ENCODE results near the gene CMAS.
"Not testable (repeated sequence)": the region's sequence is repeated elsewhere in the genome, so short reads cannot be mapped to it uniquely, and the experiment has no call there.

CMAS gene

GRCh38 chr12:22048351-22049041 lies 2.5 kb downstream of the CMAS start:
- DNase-seq, result no peak

- DNase-seq, result no peak
Measured at GRCh38 chr12:22050078-22050477, 4.1 kb downstream of the CMAS start.

GRCh38 chr12:22051114-22051698 lies 5.2 kb downstream of the CMAS start:
- no peak for DNase-seq

- not testable (repeated sequence) for DNase-seq
Measured at GRCh38 chr12:22052994-22053393, 7.0 kb downstream of the CMAS start.

- DNase-seq, result no peak
Measured at GRCh38 chr12:22054155-22054554, 8.1 kb downstream of the CMAS start.

GRCh38 chr12:22056607-22057006 lies 10.6 kb downstream of the CMAS start:
- no peak for DNase-seq

- DNase-seq, result no peak
Measured at GRCh38 chr12:22059976-22060647, 14.1 kb downstream of the CMAS start.

DNA sequence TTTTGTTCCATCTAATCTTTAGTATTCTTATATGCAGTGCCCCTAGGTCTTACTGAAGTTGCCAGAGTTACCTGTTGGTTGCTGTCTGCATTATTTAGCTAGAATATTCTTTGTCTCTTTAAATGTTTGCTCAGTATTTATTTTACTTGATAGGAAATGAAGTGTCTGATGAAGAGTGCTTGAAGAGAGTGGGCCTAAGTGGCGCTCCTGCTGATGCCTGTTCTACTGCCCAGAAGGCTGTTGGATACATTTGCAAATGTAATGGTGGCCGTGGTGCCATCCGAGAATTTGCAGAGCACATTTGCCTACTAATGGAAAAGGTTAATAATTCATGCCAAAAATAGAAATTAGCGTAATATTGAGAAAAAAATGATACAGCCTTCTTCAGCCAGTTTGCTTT lies 18.9 kb downstream of the CMAS start:
- DNase-seq, result no peak

DNA sequence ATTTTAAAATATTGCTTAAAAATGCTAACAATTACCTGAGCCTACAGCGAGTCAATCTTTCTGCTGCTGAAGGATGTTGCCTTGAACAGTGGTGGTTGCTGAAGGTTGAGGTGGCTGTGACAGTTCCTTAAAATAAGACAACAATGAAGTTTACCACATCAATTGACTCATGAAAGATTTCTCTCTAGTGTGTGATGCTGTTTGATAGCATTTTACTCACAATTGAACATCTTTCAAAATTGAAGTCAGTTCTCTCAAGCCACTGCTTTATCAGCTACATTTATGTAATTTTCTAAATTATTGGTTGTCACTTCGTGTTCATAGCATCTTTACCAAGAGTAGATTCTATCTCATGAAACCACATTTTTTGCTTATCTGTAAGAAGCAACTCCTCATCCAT lies 20.3 kb downstream of the CMAS start:
- no peak for DNase-seq

GRCh38 chr12:22069851-22070250 lies 23.8 kb downstream of the CMAS start:
- DNase-seq, result no peak

- no peak for DNase-seq
Measured at GRCh38 chr12:22082190-22082701, 36.2 kb downstream of the CMAS start.

GRCh38 chr12:22083167-22083566 lies 37.1 kb downstream of the CMAS start:
- DNase-seq, result no peak

- DNase-seq, result no peak
Measured at GRCh38 chr12:22084852-22085251, 38.8 kb downstream of the CMAS start.

GRCh38 chr12:22088886-22089285 lies 42.9 kb downstream of the CMAS start:
- DNase-seq, result no peak

DNA sequence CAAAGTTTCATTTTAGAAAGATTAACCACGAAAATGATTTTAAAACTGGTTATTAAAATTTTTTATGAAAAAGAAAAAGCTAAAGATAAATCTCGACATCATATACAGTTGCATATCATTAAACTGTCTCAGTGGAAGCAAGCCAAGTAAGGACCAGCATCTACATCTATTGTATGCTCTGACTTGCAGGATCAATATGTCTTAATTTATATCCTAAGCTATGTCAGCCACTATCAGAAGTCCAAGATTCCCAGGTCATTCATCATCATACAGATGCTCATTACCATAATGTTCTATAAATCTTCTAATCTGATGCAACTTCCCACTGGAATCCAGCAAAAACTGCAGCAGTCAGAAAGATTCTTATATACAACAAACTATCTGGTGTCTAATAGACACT lies 43.5 kb downstream of the CMAS start:
- DNase-seq, result no peak

DNA sequence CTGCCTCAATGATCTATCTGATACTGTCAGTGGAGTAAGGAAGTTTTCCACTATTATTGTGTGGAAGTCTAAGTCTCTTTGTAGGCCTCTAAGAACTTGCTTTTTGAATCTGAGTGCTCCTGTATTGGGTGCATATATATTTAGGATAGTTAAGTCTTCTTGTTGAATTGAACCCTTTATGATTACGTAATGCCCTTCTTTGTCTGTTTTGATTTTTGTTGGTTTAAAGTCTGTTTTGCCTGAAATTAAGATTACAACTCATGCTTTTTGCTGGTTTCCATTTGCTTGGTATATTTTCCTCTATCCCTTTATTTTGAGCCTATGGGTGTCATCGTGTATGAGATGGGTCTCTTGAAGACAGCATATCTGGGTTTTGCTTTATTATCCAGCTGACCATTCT lies 53.0 kb downstream of the CMAS start:
- DNase-seq, result not testable (repeated sequence)

DNA sequence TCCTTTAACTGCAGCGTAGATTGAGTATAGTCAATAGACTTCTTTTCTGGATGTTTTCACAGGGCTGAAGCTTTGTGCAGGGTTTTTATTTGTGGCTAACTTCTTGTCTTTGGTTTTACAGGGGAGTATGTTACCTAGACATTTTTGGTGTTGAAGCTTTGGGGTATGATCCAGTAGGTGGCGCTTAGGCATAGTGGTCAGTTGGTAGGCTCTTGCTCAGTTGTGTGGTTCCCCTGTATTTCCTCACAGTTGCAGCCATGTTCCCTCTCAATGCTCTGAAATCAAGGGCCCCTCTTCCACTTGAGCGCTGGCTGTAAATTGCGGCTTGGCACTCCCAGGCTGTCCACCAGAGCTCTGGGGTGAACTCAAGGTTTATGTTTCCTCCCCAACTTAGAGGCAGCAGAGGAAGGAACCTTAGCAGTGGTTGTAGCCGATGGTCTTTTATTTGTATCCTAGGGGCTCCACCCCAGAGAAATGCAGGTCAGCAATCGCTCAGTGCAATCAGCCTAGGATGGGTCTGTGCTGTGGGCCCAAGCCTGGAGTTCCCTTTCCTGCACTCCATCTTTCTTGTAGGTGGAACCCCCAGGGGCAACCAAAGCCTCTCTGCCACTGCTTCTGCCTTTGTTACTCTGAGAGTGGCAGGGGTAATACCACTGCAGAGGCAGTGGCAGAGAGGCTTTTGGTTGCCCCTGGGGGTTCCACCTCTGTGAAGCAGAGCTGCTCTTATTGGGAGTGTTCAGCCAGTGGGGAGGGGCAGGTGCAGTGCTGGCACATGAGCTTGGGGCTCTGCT lies 55.1 kb downstream of the CMAS start:
- no peak for DNase-seq

DNA sequence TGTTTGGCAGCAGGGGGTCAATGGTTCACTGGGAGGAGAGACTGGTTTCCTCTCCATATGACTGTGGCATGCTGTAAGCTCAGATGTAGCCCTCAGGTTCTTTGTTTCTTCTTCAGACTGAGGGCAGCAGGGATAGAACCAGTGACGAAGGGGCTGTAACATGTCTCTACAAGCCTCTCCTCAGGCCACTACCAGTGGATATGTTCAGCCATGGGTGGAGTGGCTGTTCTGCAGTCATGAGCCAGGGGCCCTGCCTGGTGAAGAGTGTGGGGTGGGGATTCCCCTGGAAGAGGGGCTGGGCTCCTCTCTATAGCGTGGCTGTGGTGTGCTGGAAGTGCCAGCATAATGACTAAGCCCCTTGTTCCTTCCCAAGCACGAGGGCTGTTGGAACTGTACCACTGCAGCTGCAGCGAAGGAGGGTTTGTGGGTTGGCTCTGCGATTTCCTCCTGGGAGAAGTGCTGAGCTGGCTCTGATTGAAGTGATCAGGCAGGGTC lies 55.8 kb downstream of the CMAS start:
- DNase-seq, result no peak

DNA sequence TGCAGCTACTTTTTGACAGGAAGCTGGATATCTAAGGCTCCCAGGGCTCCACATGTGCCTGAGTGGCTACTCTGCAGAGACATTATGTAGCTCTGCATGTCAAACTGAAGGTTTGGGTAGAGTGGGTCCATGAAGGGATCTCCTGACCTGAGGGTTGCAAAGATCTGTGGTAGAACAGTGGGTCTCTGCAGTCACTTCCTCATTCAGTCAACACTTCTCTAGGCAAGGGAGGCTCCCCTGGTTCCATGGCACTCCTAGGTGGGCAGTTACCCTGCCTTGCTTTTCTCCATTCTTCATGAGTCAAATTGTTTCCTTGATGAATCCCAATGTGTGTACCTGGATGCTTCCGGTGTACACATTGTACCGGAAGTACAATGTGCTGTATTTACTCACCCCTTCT lies 57.4 kb downstream of the CMAS start:
- no peak for DNase-seq

DNA sequence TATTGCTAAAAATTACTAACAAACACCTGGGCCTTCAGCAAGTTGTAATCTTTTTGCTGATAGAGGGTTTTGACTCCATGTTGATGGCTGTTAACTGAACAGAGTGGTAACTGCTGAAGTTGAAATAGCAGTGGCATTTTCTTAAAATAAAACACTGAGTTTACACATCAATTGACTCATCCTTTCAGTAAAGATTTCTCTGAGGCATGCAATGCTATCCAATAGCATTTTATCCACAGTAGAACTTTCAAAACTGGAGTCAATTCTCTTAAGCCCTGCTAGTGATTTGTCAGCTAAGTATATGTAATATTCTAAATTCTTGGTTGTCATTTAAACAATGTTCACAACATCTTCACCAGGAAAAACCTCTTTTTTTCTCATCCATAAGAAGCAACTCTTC lies 59.5 kb downstream of the CMAS start:
- DNase-seq, result no peak

DNA sequence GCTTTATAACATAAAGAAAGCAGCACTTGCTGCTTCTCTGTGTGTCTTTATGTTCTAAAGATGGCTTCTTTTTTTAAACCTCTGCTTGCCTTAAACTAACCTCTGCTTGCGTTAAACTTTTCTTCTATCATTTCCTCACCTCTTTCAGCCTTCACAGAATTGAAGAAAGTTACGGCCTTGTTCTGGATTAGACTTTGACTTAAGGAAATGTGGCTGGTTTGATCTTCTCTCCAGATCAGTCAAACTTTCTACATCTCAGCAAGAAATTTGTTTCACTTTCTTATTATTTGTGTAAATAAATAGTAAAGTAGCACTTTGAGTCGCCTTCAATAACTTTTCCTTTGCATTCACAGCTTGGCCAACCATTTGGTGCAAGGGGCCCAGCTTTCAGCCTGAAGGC lies 64.2 kb downstream of the CMAS start:
- no peak for DNase-seq

All from T-helper 9 cell (primary cell).